ENCODE measurements around the gene TCF7L2. TPM values are rescaled to one million over a fixed set of nuclear protein-coding genes. Genes with fewer than 3 reads are reported as not detected.
"Not testable (repeated sequence)": the region's sequence is repeated elsewhere in the genome, so short reads cannot be mapped to it uniquely, and the experiment has no call there.

TCF7L2 gene
- polyA plus RNA-seq, 3 donors: 46.2 to 52.9 (median 49.5) TPM

- DNase-seq (ENCODE audit: extremely low read depth in 1 of 11, low read depth in 9 of 11, low spot score in 4 of 11): no peak
These were observed 99.8 kb downstream of the TCF7L2 start for GRCh38 chr10:113049881-113050280.

DNA sequence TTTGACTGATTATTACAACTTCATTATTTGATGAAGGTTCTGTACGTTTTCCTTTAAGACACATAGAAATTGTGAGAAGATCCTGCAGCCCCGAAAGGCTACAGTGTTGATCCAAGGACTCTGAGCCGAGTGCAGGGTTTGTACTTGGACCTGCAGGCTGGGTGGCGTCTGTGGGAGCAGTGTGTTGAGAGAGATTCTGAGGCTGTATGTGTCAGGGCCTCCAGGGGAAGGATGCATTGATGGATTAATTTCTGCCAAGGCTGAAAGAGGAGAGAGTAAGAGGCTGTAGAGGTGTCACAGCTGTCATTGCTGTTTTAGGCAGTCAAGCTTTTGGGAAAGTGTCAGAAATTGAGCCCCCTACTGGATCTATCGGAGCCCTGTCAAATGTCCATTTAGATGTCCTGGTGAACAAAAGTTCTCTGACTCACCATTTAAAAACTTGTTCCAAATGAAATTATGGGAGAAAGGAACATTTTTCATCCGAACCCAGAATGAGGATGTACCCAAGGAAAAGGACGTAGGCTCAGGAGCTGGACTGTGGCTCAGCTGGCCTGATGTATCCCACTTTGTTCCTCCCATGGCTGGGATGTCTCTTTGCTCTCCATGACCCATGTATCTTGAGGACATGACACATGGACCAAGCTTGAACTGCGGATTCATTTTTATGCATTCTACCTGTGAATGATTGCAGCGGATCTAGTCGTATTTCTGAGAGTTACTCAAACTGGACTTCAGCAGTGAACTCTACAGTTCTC lies 102.2 kb downstream of the TCF7L2 start:
- no peak for DNase-seq (ENCODE audit: extremely low read depth in 1 of 11, low read depth in 9 of 11, low spot score in 4 of 11)

DNA sequence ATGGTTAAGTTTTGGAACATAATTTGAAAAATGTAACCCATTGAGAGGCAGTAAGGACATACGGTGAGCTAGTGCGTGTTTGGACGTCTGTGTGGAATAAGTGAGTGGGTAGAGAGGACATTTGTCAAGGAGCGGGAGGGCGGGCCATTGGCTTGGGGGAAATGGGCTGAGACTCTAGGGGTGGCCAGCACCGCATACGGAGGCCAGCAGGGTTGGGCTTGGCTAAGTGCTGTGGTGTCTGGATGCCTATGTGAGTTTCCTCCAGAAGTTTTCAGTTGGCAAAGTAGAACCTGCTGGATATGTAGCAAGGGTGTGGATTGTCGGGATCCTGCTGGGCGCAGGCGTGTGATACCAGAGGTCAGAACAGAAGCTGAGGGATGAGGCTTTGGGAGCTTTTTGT lies 103.0 kb downstream of the TCF7L2 start:
- no peak for DNase-seq (ENCODE audit: extremely low read depth in 1 of 11, low read depth in 9 of 11, low spot score in 4 of 11)

DNA sequence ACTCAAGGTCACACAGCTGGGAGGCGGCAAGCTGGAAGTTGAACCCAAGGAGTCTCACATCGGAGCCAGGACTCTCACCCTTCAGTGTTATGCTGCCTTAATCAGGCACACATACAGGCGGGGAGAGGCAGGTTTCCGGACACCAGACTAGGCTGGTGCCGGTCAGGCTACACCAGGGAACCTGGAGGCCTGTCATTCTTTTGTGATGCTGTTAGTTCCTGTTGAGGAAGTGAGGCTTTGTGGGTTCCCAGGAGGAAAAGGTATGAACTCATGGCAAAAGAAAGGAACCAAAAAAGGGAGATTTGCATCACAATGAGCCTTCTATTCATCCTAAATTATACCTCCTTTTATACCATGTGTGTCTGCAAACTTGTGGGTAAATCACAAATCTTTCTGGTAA lies 103.8 kb downstream of the TCF7L2 start:
- DNase-seq (ENCODE audit: extremely low read depth in 1 of 11, low read depth in 9 of 11, low spot score in 4 of 11): no peak

- no peak for DNase-seq (ENCODE audit: extremely low read depth in 1 of 11, low read depth in 9 of 11, low spot score in 4 of 11)
These were observed 105.4 kb downstream of the TCF7L2 start for GRCh38 chr10:113055458-113055857.

- DNase-seq (ENCODE audit: extremely low read depth in 1 of 11, low read depth in 9 of 11, low spot score in 4 of 11): no peak
These were observed 106.0 kb downstream of the TCF7L2 start for GRCh38 chr10:113056030-113056429.

DNA sequence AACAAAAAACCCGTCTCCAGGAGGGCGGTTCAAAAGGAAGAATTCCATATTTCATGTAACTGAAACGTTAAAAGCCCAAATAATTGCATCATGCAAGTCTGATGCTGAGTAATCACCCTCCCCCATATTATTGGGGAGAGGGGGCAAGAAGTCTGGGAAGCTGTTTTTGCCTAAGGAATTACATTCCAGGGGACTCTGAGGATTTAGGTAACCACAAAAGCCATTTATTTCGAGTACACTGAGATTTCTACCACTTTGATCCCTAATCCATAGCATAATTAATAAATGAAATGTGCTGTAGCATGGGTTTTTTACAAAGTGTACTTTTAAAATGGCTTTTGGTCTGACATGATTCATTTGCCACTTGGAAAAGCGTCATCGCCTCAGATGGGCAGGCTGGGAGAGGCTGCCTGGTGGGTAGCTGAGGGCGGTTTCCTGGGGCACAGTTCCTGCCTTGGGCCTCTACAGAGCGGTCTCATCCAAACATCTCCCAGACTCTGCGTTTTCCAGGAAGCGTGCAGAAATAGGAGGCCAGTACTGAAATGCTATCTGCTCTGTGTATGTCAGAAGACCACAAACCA lies 106.5 kb downstream of the TCF7L2 start:
- DNase-seq (ENCODE audit: extremely low read depth in 1 of 11, low read depth in 9 of 11, low spot score in 4 of 11): no peak

DNA sequence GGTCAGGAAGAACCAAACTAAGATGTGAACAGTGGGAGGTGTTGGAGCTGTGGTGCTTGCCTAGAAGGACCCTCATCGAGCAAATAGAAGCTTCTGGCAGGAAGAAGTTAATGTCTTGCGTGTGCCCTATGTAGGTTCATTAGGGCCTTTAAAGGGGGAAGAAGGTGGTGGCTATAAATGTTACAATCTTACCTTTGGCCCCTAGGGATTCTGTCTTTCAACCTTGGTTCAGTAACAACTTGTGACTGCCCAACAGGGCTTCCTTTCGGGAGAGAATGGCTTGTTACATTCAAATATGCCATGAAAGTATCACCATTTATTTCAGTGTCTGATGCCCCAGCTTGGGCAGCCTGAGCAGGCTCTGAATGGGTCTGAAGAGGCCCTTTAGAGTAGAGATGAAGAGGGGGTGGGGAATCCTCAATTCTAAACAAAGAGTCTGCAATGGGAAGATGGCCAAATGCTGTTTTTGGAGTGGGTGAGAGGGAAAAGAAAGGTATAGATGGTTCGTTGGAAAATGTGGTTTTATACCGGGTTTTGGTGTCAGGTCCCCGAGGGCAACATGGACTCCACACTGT lies 108.0 kb downstream of the TCF7L2 start:
- no peak for DNase-seq (ENCODE audit: extremely low read depth in 1 of 11, low read depth in 9 of 11, low spot score in 4 of 11)

DNA sequence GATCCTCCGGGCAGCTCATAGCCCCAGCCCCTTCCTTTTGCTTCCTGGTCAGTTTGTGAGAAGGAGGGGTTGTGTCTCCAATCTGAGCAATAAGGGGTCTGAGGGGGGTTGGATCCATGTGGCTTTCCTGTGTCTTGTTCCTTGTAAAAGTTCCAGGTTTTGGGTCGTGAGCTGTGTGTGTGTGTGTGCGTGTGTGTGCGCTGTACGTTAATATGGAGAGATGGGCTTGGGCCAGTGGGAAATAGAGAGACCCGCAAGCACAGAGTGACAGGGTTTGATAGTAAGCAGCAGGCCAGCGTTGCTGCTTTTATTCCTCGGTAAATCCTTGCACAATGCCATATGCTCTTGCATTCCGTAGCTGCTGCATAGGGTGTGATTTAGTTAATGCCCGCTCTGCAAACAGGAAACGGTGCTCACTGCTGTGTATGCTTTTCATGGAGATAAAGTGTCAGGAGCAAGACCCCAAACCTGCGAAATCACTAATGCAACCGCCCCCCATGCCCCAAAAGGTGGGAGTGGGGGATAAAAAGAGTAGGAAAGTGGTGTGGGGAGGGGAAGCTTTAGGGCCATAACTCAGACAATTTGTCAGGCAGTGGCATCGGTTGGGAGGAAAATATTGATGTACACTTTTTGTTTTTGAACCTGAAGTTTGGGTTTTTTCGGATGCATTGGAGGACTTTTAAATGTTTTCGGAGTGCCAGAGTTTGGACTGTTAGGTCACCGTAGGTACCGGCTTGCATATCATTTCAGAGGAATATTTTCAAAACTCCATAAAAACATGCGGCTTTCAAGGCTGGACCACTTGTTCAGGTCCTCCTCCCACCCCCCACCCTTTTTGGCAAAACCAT lies 108.7 kb downstream of the TCF7L2 start:
- no peak for DNase-seq (ENCODE audit: extremely low read depth in 1 of 11, low read depth in 9 of 11, low spot score in 4 of 11)

DNA sequence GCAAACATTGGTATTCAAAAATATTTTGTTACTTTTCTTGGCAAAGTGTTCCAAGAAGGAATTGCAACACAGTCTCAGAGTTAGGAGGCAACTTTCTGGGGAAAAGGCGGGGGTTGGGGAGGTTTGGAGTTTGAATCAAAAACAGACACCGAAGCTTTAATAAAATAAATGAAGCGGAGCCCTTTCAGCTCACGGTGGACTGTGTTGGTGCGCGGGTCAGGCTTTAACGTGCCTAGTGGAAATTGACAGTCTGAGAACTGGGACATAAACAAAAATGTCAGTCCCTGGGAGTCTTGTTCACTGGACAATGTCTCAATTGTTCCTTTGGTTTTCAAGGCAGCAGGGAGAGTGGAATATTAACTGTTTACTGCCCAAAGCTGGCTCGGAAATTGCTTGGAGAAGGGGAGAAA lies 109.3 kb downstream of the TCF7L2 start:
- DNase-seq (ENCODE audit: extremely low read depth in 1 of 11, low read depth in 9 of 11, low spot score in 4 of 11): peak in 4 of 11 donors; percentile 43 to 60 (median 54)

DNA sequence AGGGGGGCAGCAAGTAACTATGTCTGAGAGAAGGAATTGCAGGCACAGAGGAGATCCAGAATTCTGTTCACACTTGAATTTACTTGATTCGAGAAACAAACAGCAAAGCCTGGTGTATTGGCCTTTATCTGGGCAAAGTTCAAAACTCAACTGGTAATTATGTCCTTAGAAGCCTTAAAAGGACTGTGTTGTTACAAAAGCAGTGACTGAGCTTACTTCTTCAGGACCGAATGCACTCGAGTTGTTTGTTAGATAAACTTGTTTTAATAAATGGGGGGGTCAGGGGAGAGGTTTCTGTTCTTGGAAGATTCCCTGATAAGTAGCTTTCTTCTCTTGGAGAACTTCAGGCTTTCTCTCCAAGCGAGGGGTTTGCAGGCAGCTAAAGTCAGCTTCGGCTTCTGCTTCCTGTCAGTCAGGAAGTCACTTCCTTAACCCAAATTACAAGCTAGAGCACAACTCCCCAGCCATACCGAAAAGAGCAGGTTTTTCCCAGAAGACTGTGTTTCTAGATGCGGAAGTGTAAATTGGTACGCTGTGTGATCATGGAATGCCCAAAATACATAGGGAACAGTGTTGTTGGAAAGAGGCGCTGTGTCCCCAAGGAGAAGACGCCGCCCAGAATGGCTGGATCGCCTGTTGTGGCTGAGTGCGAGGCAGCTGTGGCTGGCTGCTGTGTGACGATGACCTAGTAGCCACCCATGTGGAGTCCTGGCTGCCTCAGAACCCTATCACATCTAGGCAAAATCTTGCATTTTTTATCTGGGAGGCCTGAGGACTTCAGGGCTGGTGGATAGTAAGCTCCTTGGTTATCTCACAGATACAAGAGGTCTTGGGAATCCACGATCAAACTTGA lies 110.4 kb downstream of the TCF7L2 start:
- DNase-seq (ENCODE audit: extremely low read depth in 1 of 11, low read depth in 9 of 11, low spot score in 4 of 11): no peak

DNA sequence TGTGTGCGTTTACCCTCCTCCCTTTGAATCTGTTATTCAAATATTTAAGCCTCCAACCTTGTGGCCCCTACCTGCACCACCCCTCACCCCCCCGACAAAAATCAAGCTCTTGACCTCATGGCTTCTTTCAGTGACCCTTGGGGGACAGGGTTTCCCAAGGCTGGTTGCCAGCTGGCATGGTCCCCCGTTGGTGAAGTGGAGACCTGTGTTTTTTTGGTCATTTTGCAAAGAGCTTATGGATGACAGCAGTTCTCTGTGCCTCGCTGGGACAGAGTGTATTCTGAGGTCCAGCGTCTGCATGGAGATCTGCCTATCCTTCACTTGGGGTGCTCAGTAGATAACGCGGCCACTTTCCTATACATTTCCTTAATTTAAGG lies 111.0 kb downstream of the TCF7L2 start:
- no peak for DNase-seq (ENCODE audit: extremely low read depth in 1 of 11, low read depth in 9 of 11, low spot score in 4 of 11)

GRCh38 chr10:113061557-113061956 lies 111.5 kb downstream of the TCF7L2 start:
- no peak for DNase-seq (ENCODE audit: extremely low read depth in 1 of 11, low read depth in 9 of 11, low spot score in 4 of 11)

- peak in 4 of 11 donors; percentile 49 to 59 (median 58) for DNase-seq (ENCODE audit: extremely low read depth in 1 of 11, low read depth in 9 of 11, low spot score in 4 of 11)
These were observed 113.3 kb downstream of the TCF7L2 start for GRCh38 chr10:113063043-113063967.

- no peak for DNase-seq (ENCODE audit: extremely low read depth in 1 of 11, low read depth in 9 of 11, low spot score in 4 of 11)
These were observed 114.0 kb downstream of the TCF7L2 start for GRCh38 chr10:113064039-113064438.

DNA sequence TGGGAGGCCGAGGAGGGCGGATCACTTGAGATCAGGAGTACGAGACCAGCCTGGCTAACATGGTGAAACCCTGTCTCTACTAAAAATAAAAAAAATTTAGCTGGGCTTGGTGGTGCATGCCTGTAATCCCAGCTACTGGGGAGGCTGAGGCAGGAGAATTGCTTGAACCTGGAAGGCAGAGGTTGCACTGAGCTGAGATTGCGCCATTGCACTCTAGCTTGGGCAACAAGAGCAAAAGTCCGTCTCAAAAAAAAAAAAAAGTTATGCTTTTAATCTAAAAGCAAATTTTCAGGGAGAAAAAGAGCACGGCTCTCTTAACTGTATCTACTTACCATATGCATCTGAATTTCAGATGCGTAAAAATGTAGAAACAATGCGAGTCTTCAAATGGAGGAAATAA lies 116.1 kb downstream of the TCF7L2 start:
- not testable (repeated sequence) for DNase-seq (ENCODE audit: extremely low read depth in 1 of 11, low read depth in 9 of 11, low spot score in 4 of 11)

DNA sequence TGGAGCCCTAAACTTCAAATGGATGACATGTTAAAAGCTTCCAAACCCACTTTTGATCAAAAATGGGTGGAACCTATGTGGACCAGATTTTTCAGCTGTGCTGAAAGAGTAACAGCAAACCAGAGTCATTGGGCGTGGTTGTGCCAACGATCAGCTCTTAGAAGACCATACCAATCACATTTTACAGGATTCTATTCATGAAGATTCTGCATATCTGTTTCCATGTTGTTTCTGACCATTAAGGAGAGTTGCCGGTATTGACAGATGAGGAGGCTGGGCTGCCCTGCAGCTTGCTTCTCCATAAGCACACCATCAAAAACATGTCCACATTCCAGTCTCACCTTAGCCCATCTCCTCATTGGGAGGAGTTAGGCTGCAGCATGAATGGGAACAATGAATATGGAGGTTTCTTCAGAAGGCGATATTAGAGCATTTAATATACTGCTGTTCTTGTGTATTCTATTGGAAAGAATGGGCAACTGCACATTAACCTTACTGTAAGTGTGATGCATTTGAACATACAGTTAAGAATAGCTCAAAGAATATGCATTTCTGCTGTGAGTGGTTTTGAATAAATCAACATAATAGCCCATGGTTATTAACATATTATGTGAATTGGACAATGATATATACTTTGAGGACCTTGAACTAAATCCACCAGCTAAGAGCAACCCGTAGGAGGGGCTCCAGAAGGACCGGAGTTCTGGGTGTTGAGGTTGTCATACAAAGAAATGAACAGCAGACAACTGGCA lies 116.7 kb downstream of the TCF7L2 start:
- DNase-seq (ENCODE audit: extremely low read depth in 1 of 11, low read depth in 9 of 11, low spot score in 4 of 11): no peak

All from renal cortex interstitium (tissue), 11 donors.